HCT116 (cell line): Measurements from ENCODE around the gene TMEM87A. TPM values are rescaled to one million over a fixed set of nuclear protein-coding genes. Genes with fewer than 3 reads are reported as not detected.

Experiments
- ATAC-seq: fragments of 200-7000 bp; cut with Tn5 transposase; 2 replicates; pipeline ENCODE4 v1.9.1; 2020; ENCODE audit warnings: mild to moderate bottlenecking, moderate library complexity
- BruUV-seq: library from RNA; stranded (reverse); fragments of 400-500 nt; replicated peaks from 2 replicates; lab custom pipeline; 2021; lab: Mats Ljungman, UMichigan
- CTCF ChIA-PET: fragments of 300-600 bp; sonication (Branson Sonifier 250); formaldehyde crosslinking; loops from one replicate; lab custom pipeline; 2021; ENCODE audit warnings: antibody characterized with exemption; lab: Charles Lee
- POLR2A ChIA-PET: fragments of 300-600, 350-600 bp; sonication (Branson Sonifier 250); formaldehyde crosslinking; loops from one replicate; lab custom pipeline; 2021; ENCODE audit warnings: antibody characterized with exemption; lab: Charles Lee
- RAD21 ChIA-PET, 2 experiments: fragments of 300-600 bp; sonication (Branson Sonifier 250); formaldehyde crosslinking; loops; one replicate each; lab custom pipeline; 2023; ENCODE audit warnings: low total read pairs in 2 of 2; ENCODE audit not compliant: uncharacterized antibody in 2 of 2, unreplicated experiment in 2 of 2, low non-redundant PET in 1 of 2; lab: Charles Lee
- DNase-seq: peaks from one replicate; pipeline ENCODE4 v3.0.0-alpha.2; 2010; ENCODE audit warnings: low read depth, low spot score
- H2AFZ ChIP-seq: fragments of 200-600 bp; shearing (Covaris generic), sonication (generic); 2 replicates; pipeline ENCODE4 v1.6.1; 2017; ENCODE audit warnings: low read depth, mixed run types, mixed read lengths, antibody characterized with exemption, low read length; ENCODE audit not compliant: poor library complexity, severe bottlenecking
- H3K27ac ChIP-seq: 2 replicates; pipeline ENCODE4 v1.5.1; 2012; ENCODE audit warnings: low read depth, low read length
- H3K27me3 ChIP-seq: fragments of 200-600 bp; sonication (generic); 2 replicates; pipeline ENCODE4 v1.6.1; 2016; ENCODE audit warnings: mixed run types, low read length, mixed read lengths; ENCODE audit not compliant: insufficient read depth
- H3K36me3 ChIP-seq, 2 experiments: fragments of 200-500 bp in 1 of 2; fragments of 200-600 bp in 1 of 2; sonication (Bioruptor generic) in 1 of 2; sonication (generic) in 1 of 2; 2 replicates each; pipeline versions ENCODE4 v1.5.1 to v1.6.1; 2014 to 2016; ENCODE audit warnings: low read length in 2 of 2, inconsistent platforms in 1 of 2, mixed read lengths in 1 of 2, mixed run types in 1 of 2; ENCODE audit not compliant: insufficient read depth in 2 of 2, control insufficient read depth in 1 of 2
- H3K4me1 ChIP-seq, 2 experiments: fragments of 200-600 bp in 1 of 2; sonication (generic) in 1 of 2; 2 replicates each; pipeline versions ENCODE4 v1.5.1 to v1.6.1; 2012 to 2017; ENCODE audit warnings: low read length in 2 of 2, inconsistent platforms in 1 of 2, mild to moderate bottlenecking in 1 of 2, mixed read lengths in 1 of 2, mixed run types in 1 of 2, moderate library complexity in 1 of 2; ENCODE audit not compliant: insufficient read depth in 2 of 2, control insufficient read depth in 1 of 2
- H3K4me2 ChIP-seq: fragments of 200-600 bp; sonication (generic); 2 replicates; pipeline ENCODE4 v1.6.1; 2017; ENCODE audit warnings: mixed run types, low read length, mixed read lengths
- H3K4me3 ChIP-seq, 2 experiments: fragments of 200-600 bp in 1 of 2; sonication (generic) in 1 of 2; replicated peaks in 1 of 2; 2 replicates each; pipeline ENCODE4 v1.5.1; 2011 to 2016; ENCODE audit warnings: low read length in 2 of 2, control low read depth in 1 of 2, low read depth in 1 of 2, mild to moderate bottlenecking in 1 of 2, mixed read lengths in 1 of 2, mixed run types in 1 of 2
- H3K79me2 ChIP-seq: fragments of 200-600 bp; sonication (generic); 2 replicates; pipeline ENCODE4 v1.6.1; 2017; ENCODE audit warnings: mild to moderate bottlenecking, mixed run types, low read length, moderate library complexity, mixed read lengths; ENCODE audit not compliant: insufficient read depth
- H3K9ac ChIP-seq: fragments of 200-600 bp; sonication (generic); 2 replicates; pipeline ENCODE4 v1.6.1; 2016; ENCODE audit warnings: low read length, mixed read lengths
- H3K9me2 ChIP-seq: fragments of 200-600 bp; sonication (generic), shearing (Covaris generic); 2 replicates; pipeline ENCODE4 v1.6.1; 2017; ENCODE audit warnings: mixed run types, mild to moderate bottlenecking, moderate library complexity; ENCODE audit not compliant: insufficient read depth
- H3K9me3 ChIP-seq, 2 experiments: fragments of 200-500 bp in 1 of 2; fragments of 200-600 bp in 1 of 2; sonication (Bioruptor generic) in 1 of 2; sonication (generic) in 1 of 2; 2 replicates each; pipeline ENCODE4 v1.6.1; 2014 to 2017; ENCODE audit warnings: low read length in 2 of 2, mixed read lengths in 2 of 2, inconsistent platforms in 1 of 2, low read depth in 1 of 2, mild to moderate bottlenecking in 1 of 2, mixed run types in 1 of 2, moderate library complexity in 1 of 2; ENCODE audit not compliant: control insufficient read depth in 1 of 2, insufficient read depth in 1 of 2
- H4K20me1 ChIP-seq: fragments of 200-600 bp; sonication (generic), shearing (Covaris generic); 2 replicates; pipeline ENCODE4 v1.6.1; 2017; ENCODE audit warnings: mixed run types, mild to moderate bottlenecking, moderate library complexity; ENCODE audit not compliant: insufficient read depth
- CEBPB ChIP-seq: IDR thresholded peaks from 2 replicates; pipeline ENCODE4 v1.6.1; 2012; ENCODE audit warnings: low read depth
- ELF1 ChIP-seq: IDR thresholded peaks from 2 replicates; pipeline ENCODE4 v1.6.1; 2012; ENCODE audit warnings: low read depth, borderline replicate concordance
- EZH2 ChIP-seq: fragments of 200-600 bp; sonication (generic); IDR thresholded peaks from 2 replicates; pipeline ENCODE4 v1.6.1; 2017; ENCODE audit warnings: antibody characterized with exemption, mixed run types
- EZH2phosphoT487 ChIP-seq: fragments of 200-600 bp; IDR thresholded peaks from 2 replicates; pipeline ENCODE4 v1.6.1; 2018; ENCODE audit warnings: antibody characterized with exemption, borderline replicate concordance
- JUND ChIP-seq: IDR thresholded peaks from 2 replicates; pipeline ENCODE4 v1.6.1; 2012
- POLR2A ChIP-seq: IDR thresholded peaks from 2 replicates; pipeline ENCODE4 v1.7.0; 2011; ENCODE audit warnings: borderline replicate concordance; ENCODE audit not compliant: insufficient read depth, insufficient read length; ENCODE audit errors: extremely low read depth
- POLR2AphosphoS5 ChIP-seq: IDR thresholded peaks from 2 replicates; pipeline ENCODE4 v1.6.1; 2011; ENCODE audit warnings: mild to moderate bottlenecking, low read depth, low read length, moderate library complexity
- RAD21 ChIP-seq: IDR thresholded peaks from 2 replicates; pipeline ENCODE4 v1.6.1; 2012; ENCODE audit warnings: low read depth, mild to moderate bottlenecking
- SIN3A ChIP-seq: IDR thresholded peaks from 2 replicates; pipeline ENCODE4 v1.6.1; 2012; ENCODE audit warnings: low read depth
- SP1 ChIP-seq: IDR thresholded peaks from 2 replicates; pipeline ENCODE4 v1.6.1; 2012; ENCODE audit warnings: low read depth
- TCF7L2 ChIP-seq: IDR thresholded peaks from 2 replicates; pipeline ENCODE4 v1.7.0; 2011; ENCODE audit warnings: borderline replicate concordance, inconsistent platforms; ENCODE audit not compliant: insufficient read depth, insufficient read length; ENCODE audit errors: extremely low read depth
- YY1 ChIP-seq: IDR thresholded peaks from 2 replicates; pipeline ENCODE4 v1.6.1; 2011; ENCODE audit warnings: low read length, low read depth, moderate library complexity, mild to moderate bottlenecking; ENCODE audit not compliant: insufficient replicate concordance; ENCODE audit errors: extremely low read depth
- ZFX ChIP-seq: fragments of 450-650 bp; IDR thresholded peaks from 2 replicates; pipeline ENCODE4 v1.6.1; 2017
- intact Hi-C: fragments of 100-400 bp; cut with micrococcal nuclease; formaldehyde crosslinking; loops from 2 replicates; pipeline ENCODE4 v1.10.0; 2022
- total RNA-seq: library from RNA; stranded (reverse); gene quantifications from one replicate; pipeline ENCODE4 v1.2.1, GENCODE V29; 2021; ENCODE audit not compliant: unreplicated experiment
- TF ChIP-seq, protein P1 (sequence below): IDR thresholded peaks from 2 replicates; pipeline ENCODE4 v1.6.1; 2012; ENCODE audit warnings: low read depth
- TF ChIP-seq, protein P2 (sequence below): IDR thresholded peaks from 2 replicates; pipeline ENCODE4 v1.6.1; 2012
- TF ChIP-seq, protein P3 (sequence below): IDR thresholded peaks from 2 replicates; pipeline ENCODE4 v1.6.1; 2011; ENCODE audit warnings: mild to moderate bottlenecking, low read length, moderate library complexity; ENCODE audit not compliant: insufficient replicate concordance; ENCODE audit errors: extremely low read depth
- TF ChIP-seq, protein P4 (sequence below), 3 experiments: fragments of 200-600 bp in 1 of 3; sonication (generic) in 1 of 3; IDR thresholded peaks in 2 of 3; conservative IDR thresholded peaks in 1 of 3; 2 replicates each; pipeline ENCODE4 v1.5.1; 2012 to 2017; ENCODE audit warnings: low read depth in 2 of 3, low read length in 2 of 3, antibody characterized with exemption in 1 of 3, borderline replicate concordance in 1 of 3, control low read depth in 1 of 3, mild to moderate bottlenecking in 1 of 3, mixed read lengths in 1 of 3, mixed run types in 1 of 3, moderate library complexity in 1 of 3; ENCODE audit not compliant: insufficient read depth in 1 of 3

Gene TMEM87A
- total RNA-seq, 1 experiment from 2014 or later = 44.0 TPM

DNA sequence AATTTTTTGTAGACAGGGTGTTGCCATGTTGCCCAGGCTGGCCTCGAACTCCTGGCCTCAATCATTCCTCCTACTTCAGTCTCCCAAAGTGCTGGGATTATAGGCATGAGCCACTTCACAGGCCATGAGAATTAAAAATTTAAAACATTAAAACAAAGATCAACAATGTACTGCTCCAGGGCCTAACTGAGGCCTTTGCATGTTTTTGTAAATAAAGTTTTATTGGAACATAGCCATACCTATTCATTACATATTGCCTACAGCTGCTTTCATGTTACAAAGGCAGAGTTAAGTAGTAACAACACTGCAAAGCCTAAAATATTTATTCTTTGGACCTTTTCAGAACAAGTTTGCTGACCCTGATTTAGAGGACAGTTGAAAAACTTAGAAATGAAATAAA, 74.7 kb downstream of the TMEM87A start:
- H3K36me3 ChIP-seq = peaks cover 0 to 2% of the 10 kb centered on the region in 2 experiments; a peak in 2 of 4 replicates
- H4K20me1 ChIP-seq = no peaks in the 10 kb centered on the region
- no peaks in the 10 kb centered on the region for H3K9me2 ChIP-seq
- no peaks in the 10 kb centered on the region for H3K9me3 ChIP-seq
- ChIA-PET RAD21 (no interaction called here), CTCF (interaction anchor here (1.3 kb wide), 1 partner anchor 61 kb away, joined by 3 read pairs; no protein-coding TSS in a partner anchor)
- H3K9ac ChIP-seq = no peak overlapping the region
- H3K27ac ChIP-seq = no peak overlapping the region
- TF ChIP-seq SIN3A (no peak), TCF7L2 (no peak), YY1 (no peak), EZH2phosphoT487 (no peak), CEBPB (no peak), ZFX (no peak), SP1 (no peak), POLR2A (no peak), POLR2AphosphoS5 (no peak), ELF1 (no peak), RAD21 (no peak), EZH2 (no peak), JUND (no peak)
- TF ChIP-seq, protein P1, sequence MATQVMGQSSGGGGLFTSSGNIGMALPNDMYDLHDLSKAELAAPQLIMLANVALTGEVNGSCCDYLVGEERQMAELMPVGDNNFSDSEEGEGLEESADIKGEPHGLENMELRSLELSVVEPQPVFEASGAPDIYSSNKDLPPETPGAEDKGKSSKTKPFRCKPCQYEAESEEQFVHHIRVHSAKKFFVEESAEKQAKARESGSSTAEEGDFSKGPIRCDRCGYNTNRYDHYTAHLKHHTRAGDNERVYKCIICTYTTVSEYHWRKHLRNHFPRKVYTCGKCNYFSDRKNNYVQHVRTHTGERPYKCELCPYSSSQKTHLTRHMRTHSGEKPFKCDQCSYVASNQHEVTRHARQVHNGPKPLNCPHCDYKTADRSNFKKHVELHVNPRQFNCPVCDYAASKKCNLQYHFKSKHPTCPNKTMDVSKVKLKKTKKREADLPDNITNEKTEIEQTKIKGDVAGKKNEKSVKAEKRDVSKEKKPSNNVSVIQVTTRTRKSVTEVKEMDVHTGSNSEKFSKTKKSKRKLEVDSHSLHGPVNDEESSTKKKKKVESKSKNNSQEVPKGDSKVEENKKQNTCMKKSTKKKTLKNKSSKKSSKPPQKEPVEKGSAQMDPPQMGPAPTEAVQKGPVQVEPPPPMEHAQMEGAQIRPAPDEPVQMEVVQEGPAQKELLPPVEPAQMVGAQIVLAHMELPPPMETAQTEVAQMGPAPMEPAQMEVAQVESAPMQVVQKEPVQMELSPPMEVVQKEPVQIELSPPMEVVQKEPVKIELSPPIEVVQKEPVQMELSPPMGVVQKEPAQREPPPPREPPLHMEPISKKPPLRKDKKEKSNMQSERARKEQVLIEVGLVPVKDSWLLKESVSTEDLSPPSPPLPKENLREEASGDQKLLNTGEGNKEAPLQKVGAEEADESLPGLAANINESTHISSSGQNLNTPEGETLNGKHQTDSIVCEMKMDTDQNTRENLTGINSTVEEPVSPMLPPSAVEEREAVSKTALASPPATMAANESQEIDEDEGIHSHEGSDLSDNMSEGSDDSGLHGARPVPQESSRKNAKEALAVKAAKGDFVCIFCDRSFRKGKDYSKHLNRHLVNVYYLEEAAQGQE = no peak
- TF ChIP-seq, protein P2, sequence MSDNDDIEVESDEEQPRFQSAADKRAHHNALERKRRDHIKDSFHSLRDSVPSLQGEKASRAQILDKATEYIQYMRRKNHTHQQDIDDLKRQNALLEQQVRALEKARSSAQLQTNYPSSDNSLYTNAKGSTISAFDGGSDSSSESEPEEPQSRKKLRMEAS = no peak
- TF ChIP-seq, protein P3, sequence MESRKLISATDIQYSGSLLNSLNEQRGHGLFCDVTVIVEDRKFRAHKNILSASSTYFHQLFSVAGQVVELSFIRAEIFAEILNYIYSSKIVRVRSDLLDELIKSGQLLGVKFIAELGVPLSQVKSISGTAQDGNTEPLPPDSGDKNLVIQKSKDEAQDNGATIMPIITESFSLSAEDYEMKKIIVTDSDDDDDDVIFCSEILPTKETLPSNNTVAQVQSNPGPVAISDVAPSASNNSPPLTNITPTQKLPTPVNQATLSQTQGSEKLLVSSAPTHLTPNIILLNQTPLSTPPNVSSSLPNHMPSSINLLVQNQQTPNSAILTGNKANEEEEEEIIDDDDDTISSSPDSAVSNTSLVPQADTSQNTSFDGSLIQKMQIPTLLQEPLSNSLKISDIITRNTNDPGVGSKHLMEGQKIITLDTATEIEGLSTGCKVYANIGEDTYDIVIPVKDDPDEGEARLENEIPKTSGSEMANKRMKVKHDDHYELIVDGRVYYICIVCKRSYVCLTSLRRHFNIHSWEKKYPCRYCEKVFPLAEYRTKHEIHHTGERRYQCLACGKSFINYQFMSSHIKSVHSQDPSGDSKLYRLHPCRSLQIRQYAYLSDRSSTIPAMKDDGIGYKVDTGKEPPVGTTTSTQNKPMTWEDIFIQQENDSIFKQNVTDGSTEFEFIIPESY = no peak
- TF ChIP-seq, protein P4, sequence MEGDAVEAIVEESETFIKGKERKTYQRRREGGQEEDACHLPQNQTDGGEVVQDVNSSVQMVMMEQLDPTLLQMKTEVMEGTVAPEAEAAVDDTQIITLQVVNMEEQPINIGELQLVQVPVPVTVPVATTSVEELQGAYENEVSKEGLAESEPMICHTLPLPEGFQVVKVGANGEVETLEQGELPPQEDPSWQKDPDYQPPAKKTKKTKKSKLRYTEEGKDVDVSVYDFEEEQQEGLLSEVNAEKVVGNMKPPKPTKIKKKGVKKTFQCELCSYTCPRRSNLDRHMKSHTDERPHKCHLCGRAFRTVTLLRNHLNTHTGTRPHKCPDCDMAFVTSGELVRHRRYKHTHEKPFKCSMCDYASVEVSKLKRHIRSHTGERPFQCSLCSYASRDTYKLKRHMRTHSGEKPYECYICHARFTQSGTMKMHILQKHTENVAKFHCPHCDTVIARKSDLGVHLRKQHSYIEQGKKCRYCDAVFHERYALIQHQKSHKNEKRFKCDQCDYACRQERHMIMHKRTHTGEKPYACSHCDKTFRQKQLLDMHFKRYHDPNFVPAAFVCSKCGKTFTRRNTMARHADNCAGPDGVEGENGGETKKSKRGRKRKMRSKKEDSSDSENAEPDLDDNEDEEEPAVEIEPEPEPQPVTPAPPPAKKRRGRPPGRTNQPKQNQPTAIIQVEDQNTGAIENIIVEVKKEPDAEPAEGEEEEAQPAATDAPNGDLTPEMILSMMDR (IDR thresholded peaks at IDR 0.05 in 2 of 3, conservative IDR thresholded peaks at IDR 0.05 in 1 of 3; ENCODE audit: borderline replicate concordance in 1 of 3, insufficient read depth in 1 of 3, low read depth in 2 of 3, low read length in 2 of 3) = no peak
- TF ChIP-seq, all 23 proteins: peak for 0
- no peak for DNase-seq
- ATAC-seq = no peak
- no peak overlapping the region for H2AFZ ChIP-seq
- H3K27me3 ChIP-seq = no peaks in the 10 kb centered on the region
- no peak overlapping the region for H3K4me2 ChIP-seq
- H3K4me3 ChIP-seq = no peak overlapping the region
- intact Hi-C loops = no loop called here
- POLR2A ChIA-PET = no interaction called here
- no TSS peak for BruUV-seq
- no peaks in the 10 kb centered on the region for H3K4me1 ChIP-seq
- H3K79me2 ChIP-seq = 0 out of 2 replicates have a peak, but pooled peaks cover 3% of the 10 kb centered on the region
